ENCODE data around the gene CAMK2D. TPM values are rescaled to one million over a fixed set of nuclear protein-coding genes. Genes with fewer than 3 reads are reported as not detected.

CAMK2D gene
- total and polyA plus RNA-seq, 8 donors = 8.8 to 155 (median 64.5) TPM

- WGBS, 5 donors = 30 to 55% (median 39%) methylated on average over 4 of the region's 4 CpGs
- no peaks in the 10 kb centered on the region for H3K9me3 ChIP-seq
- H3K4me1 ChIP-seq = peaks cover 0 to 6% (median 0%) of the 10 kb centered on the region in 4 donors
- no peaks in the 10 kb centered on the region for H3K36me3 ChIP-seq
- no peak overlapping the region for H3K27ac ChIP-seq
- no peak for DNase-seq
- TF ChIP-seq POLR2A (IDR thresholded peaks at IDR 0.05) (no peak), EP300 (IDR thresholded peaks at IDR 0.05) (no peak), POLR2AphosphoS5 (IDR thresholded peaks at IDR 0.05) (no peak)
- TF ChIP-seq, protein P1, sequence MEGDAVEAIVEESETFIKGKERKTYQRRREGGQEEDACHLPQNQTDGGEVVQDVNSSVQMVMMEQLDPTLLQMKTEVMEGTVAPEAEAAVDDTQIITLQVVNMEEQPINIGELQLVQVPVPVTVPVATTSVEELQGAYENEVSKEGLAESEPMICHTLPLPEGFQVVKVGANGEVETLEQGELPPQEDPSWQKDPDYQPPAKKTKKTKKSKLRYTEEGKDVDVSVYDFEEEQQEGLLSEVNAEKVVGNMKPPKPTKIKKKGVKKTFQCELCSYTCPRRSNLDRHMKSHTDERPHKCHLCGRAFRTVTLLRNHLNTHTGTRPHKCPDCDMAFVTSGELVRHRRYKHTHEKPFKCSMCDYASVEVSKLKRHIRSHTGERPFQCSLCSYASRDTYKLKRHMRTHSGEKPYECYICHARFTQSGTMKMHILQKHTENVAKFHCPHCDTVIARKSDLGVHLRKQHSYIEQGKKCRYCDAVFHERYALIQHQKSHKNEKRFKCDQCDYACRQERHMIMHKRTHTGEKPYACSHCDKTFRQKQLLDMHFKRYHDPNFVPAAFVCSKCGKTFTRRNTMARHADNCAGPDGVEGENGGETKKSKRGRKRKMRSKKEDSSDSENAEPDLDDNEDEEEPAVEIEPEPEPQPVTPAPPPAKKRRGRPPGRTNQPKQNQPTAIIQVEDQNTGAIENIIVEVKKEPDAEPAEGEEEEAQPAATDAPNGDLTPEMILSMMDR (IDR thresholded peaks at IDR 0.05) = no peak
- H3K27me3 ChIP-seq = no peaks in the 10 kb centered on the region
- intact Hi-C loops (cut with DNase I; ENCODE audit: low total_unique reads) = no loop called here
- H3K4me3 ChIP-seq = no peak overlapping the region
These were observed 352.4 kb downstream of the CAMK2D start for GRCh38 chr4:113409181-113409580.

- no peaks in the 10 kb centered on the region for H3K27me3 ChIP-seq
- TF ChIP-seq, protein P1 (IDR thresholded peaks at IDR 0.05) = no peak
- TF ChIP-seq POLR2AphosphoS5 (IDR thresholded peaks at IDR 0.05) (no peak), POLR2A (IDR thresholded peaks at IDR 0.05) (no peak), EP300 (IDR thresholded peaks at IDR 0.05) (no peak)
- no peak for DNase-seq
- H3K4me3 ChIP-seq = no peak overlapping the region
- H3K9me3 ChIP-seq = no peaks in the 10 kb centered on the region
- intact Hi-C loops (cut with DNase I; ENCODE audit: low total_unique reads) = no loop called here
- no peak overlapping the region for H3K27ac ChIP-seq
- H3K4me1 ChIP-seq = peaks cover 0 to 6% (median 0%) of the 10 kb centered on the region in 4 donors
- 72 to 88% (median 80%) methylated on average over 2 of the region's 2 CpGs for WGBS, 5 donors
- H3K36me3 ChIP-seq = no peaks in the 10 kb centered on the region
These were observed 354.1 kb downstream of the CAMK2D start for GRCh38 chr4:113407409-113407808.

GRCh38 chr4:113406723-113407016 is 354.9 kb downstream of the CAMK2D start:
- Histone ChIP-seq H3K36me3 (no peaks in the 10 kb centered on the region), H3K4me3 (no peak overlapping the region), H3K27ac (no peak overlapping the region), H3K9me3 (no peaks in the 10 kb centered on the region), H3K27me3 (no peaks in the 10 kb centered on the region), H3K4me1 (peaks cover 0 to 4% (median 0%) of the 10 kb centered on the region in 4 donors)
- intact Hi-C loops (cut with DNase I; ENCODE audit: low total_unique reads) = no loop called here
- no peak for TF ChIP-seq POLR2AphosphoS5 (IDR thresholded peaks at IDR 0.05)
- TF ChIP-seq EP300 (IDR thresholded peaks at IDR 0.05) = no peak
- TF ChIP-seq POLR2A (IDR thresholded peaks at IDR 0.05) = no peak
- TF ChIP-seq, protein P1 (IDR thresholded peaks at IDR 0.05) = no peak
- WGBS, 5 donors = 77 to 86% (median 83%) methylated on average over 7 of the region's 7 CpGs
- DNase-seq = no peak

DNA sequence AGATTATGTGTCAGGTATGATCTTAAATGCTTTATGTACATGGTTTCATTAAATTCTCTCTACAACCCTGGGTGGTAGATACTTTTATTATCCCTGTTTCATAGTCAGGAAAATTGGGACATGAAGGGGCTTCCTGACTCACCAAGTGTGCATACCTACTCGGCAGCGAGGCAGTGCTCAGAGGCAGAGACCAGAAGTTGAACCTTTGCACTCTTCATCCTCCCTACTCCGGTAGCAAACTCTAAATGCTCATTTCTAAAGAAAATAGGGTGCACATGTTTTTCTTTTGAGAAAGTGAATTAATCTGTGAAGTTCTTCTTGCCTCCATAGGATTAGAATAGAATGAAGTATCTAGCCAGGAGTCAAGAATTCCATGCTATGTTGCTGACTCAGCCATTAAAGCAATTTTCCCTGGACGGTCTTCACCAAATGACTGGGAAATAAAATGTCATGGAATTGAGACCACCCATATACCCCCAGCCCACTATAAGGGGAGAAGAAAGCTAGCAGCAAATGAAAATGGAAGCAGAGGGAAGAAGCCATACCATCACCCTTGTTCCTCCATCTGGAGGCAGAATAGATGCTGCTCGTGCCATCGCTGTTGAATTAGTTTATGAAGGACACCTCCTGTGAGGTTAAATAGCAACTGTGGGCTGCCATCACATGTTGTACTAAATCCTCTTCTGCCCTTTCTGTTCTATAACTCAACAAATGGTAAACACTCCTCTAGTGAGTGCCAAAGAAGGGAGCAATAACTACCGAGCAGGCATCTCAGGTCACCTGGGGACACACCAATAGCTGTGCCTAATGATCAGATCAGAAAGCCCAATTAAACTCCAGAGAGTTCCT is 355.4 kb downstream of the CAMK2D start:
- intact Hi-C loops (cut with DNase I; ENCODE audit: low total_unique reads) = no loop called here
- H3K4me1 ChIP-seq = no peaks in the 10 kb centered on the region
- H3K9me3 ChIP-seq = no peaks in the 10 kb centered on the region
- no peaks in the 10 kb centered on the region for H3K36me3 ChIP-seq
- 83 to 93% (median 90%) methylated on average over 7 of the region's 7 CpGs for WGBS, 5 donors
- no peak overlapping the region for H3K27ac ChIP-seq
- TF ChIP-seq POLR2A (IDR thresholded peaks at IDR 0.05) = no peak
- no peak for TF ChIP-seq POLR2AphosphoS5 (IDR thresholded peaks at IDR 0.05)
- TF ChIP-seq, protein P1 (IDR thresholded peaks at IDR 0.05) = no peak
- no peak for TF ChIP-seq EP300 (IDR thresholded peaks at IDR 0.05)
- DNase-seq = no peak
- no peak overlapping the region for H3K4me3 ChIP-seq
- H3K27me3 ChIP-seq = no peaks in the 10 kb centered on the region

All from stomach (tissue), 9 donors.